ENCODE measurements around the gene CTAGE6.
A peak's percentile ranks its signal among the peaks of the same experiment; 100 is the strongest.
"Not testable (repeated sequence)": the region's sequence is repeated elsewhere in the genome, so short reads cannot be mapped to it uniquely, and the experiment has no call there.

Gene CTAGE6, protein sequence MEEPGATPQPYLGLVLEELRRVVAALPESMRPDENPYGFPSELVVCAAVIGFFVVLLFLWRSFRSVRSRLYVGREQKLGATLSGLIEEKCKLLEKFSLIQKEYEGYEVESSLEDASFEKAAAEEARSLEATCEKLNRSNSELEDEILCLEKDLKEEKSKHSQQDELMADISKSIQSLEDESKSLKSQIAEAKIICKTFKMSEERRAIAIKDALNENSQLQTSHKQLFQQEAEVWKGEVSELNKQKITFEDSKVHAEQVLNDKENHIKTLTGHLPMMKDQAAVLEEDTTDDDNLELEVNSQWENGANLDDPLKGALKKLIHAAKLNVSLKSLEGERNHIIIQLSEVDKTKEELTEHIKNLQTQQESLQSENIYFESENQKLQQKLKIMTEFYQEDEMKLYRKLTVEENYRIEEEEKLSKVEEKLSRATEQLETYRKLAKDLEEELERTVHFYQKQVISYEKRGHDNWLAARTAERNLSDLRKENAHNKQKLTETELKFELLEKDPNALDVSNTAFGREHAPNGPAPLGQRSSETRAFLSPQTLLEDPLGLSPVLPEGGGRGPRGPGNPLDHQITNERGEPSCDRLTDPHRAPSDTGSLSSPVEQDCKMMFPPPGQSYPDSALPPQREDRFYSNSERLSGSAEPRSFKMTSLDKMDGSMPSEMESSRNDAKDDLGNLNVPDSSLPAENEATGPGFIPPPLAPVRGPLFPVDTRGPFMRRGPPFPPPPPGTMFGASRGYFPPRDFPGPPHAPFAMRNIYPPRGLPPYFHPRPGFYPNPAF

GRCh38 chr7:143757596-143757995, at the start of gene CTAGE6:
Gene CTAGE6 (minus strand): TSS chr7:143757696. CDS start chr7:143757658, 38 bp downstream.
- not testable (repeated sequence) for DNase-seq (ENCODE audit: low read depth, low spot score)

- not testable (repeated sequence) for DNase-seq (ENCODE audit: low read depth, low spot score)
Observed at GRCh38 chr7:143806664-143807071, 49.2 kb upstream of the CTAGE6 start.

DNA sequence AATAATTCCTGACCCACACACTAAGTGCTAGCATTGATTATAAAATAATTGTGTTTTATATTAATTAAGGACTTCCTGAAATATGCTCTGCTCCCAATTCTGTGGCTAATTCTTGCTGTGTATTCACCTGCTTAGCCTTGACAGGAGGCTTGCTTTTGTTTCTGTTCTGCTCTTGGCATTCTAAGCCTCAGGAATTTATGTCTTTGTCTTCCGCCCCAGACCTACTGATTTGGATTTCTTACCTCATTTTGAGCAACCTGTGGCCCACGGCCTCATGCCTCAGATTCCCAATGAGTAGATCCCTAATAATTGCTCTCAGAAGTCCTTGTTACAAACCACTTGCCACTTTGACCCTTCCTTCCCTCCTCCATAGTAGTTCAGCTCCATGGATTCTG, 40.4 kb upstream of the CTAGE6 start:
- not testable (repeated sequence) for DNase-seq (ENCODE audit: low read depth, low spot score)

GRCh38 chr7:143797119-143797895, 39.8 kb upstream of the CTAGE6 start:
- not testable (repeated sequence) for DNase-seq (ENCODE audit: low read depth, low spot score)

DNA sequence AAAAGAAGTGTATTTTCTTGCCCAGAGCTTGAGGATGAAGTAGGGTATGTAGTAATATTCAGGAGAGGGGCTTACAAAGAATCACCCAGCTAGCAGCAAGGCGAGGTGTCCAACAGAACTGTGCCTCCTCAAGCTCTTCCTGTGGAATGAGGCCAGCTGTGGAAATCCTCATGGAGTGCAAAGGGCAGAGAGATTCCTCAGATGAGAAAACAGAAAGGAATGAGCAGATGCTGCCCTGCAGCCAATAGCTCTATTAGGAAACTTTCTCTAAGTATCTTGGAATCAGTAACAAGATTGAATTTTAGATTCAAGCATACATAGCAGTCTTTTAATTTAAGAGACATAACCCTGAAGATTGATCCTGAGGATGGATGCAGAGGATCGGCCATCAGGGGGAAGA, 38.2 kb upstream of the CTAGE6 start:
- DNase-seq (ENCODE audit: low read depth, low spot score) = not testable (repeated sequence)

DNA sequence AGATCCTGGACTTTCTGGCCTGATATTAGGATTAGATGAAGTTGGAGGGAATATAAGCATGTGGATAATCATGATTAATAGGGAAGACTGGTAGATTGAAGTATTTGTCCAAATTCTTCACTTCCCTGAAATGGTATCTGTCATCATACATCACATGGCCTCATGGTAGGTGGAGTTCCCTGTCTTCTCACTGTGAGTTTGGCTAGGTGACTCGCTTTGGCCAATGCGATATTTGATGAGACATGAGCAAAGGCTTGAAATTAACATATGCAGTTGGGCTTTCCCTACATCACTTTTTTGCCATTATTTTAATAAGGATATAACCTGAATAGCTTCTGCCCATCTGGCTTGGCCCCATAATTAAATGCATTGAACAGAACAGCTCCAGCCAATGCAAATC, 35.1 kb upstream of the CTAGE6 start:
- DNase-seq (ENCODE audit: low read depth, low spot score) = not testable (repeated sequence)

DNA sequence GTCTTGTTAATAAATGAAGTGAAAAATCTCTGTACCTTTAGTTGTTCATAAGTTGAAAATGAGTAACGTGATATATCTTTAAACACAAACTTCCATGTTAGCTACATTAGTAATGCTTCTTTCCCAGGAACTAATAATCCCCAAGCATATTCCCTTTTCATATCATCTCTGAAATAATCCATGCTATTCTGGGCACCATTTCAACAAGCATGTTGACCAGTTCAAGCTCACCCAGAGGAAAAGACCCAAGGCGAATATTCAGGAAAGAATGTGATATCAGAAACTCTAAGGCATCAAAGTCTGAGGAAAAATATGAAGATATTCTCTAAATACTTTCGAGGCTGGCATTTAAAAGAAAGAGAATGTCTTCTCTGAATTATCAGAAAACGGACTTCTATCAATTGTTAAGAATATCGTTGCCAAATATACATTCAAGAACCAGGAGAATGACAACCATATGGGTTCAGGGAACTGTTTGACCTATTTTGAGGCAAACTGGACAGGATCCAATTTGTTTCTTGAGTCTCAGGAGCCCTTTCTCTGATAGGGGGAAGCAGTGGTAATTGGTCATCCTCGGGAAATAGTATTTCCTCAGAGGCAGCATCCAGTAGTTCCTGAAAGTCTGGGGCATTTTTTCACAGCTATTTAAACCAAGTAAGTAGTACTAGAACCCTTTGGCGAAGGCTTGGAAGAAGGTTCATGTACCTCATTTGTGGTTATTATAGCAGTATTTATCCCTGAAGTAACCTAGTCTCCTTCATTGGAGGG, 28.1 kb upstream of the CTAGE6 start:
- DNase-seq (ENCODE audit: low read depth, low spot score) = not testable (repeated sequence)

DNA sequence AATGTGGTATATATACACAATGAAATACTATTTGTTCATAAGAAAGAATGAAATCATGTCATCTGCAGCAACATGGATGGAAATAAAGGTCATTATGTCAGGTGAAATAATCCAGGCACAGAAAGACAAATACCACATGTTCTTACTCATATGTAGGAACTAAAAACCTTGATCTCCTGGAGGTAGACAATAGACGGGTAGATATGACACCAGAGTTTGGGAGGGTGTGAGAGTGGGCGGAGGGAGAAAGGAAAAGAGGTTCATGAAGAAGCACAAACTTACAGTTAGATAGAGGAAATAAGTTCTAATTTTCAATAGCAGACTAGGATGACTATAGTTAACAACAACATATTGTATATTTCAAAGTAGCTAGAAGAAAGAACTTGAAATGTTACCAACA, 22.1 kb upstream of the CTAGE6 start:
- not testable (repeated sequence) for DNase-seq (ENCODE audit: low read depth, low spot score)

GRCh38 chr7:143772738-143773468, 15.4 kb upstream of the CTAGE6 start:
- DNase-seq (ENCODE audit: low read depth, low spot score) = not testable (repeated sequence)

GRCh38 chr7:143767531-143767930, 10.0 kb upstream of the CTAGE6 start:
- not testable (repeated sequence) for DNase-seq (ENCODE audit: low read depth, low spot score)

GRCh38 chr7:143765678-143766077, 8.2 kb upstream of the CTAGE6 start:
- not testable (repeated sequence) for DNase-seq (ENCODE audit: low read depth, low spot score)

DNA sequence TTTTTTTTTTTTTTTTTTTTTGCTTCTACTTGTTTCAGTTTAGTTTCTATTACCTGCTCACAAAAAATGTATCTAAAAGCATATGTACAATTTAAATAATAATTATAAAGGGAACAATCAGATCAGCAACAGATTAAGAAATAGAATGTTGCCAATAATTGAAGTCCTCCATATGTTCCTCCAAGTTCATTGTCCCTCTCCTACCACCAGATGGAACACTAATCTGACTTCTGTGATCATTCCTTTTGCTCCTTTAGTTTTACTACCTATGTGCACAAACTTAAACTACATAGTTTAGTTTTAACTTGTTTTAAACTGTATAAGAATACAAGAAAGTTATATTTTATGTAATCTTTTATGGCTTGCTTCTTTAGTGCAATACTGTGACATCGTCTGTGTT, 5.6 kb upstream of the CTAGE6 start:
- DNase-seq (ENCODE audit: low read depth, low spot score) = not testable (repeated sequence)

GRCh38 chr7:143745340-143745739, 12.2 kb downstream of the CTAGE6 start:
- DNase-seq (ENCODE audit: low read depth, low spot score) = not testable (repeated sequence)

DNA sequence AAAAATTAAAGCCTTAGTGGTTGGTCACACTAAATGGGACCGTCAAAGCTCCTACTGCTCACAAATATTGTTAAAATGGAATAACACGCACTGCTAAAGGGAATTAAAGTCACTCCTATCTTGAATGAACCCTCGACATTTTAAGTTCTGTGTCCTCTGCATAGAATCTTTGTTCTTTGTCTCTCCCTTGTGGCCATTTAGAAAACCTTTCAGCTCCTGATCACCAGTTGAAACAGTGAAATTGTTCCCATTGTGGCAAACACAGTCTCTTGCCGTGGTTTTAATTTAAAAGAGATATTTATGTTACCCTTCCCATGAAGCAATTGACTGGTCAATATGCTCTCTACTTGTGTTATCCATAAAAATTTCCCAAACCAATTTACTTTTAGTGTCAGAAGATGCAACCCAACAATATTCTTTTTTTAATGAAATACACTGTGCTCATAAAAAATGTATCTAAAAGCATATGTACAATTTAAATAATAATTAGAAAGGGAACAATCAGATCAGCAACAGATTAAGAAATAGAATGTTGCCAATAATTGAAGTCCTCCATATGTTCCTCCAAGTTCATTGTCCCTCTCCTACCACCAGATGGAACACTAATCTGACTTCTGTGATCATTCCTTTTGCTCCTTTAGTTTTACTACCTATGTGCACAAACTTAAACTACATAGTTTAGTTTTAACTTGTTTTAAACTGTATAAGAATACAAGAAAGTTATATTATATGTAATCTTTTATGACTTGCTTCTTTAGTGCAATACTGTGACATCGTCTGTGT, 20.3 kb downstream of the CTAGE6 start:
- peak; percentile 2 for DNase-seq (ENCODE audit: low read depth, low spot score)

- no peak for DNase-seq (ENCODE audit: low read depth, low spot score)
Observed at GRCh38 chr7:143735962-143736361, 21.5 kb downstream of the CTAGE6 start.

GRCh38 chr7:143733876-143734275, 23.6 kb downstream of the CTAGE6 start:
- DNase-seq (ENCODE audit: low read depth, low spot score) = no peak

DNA sequence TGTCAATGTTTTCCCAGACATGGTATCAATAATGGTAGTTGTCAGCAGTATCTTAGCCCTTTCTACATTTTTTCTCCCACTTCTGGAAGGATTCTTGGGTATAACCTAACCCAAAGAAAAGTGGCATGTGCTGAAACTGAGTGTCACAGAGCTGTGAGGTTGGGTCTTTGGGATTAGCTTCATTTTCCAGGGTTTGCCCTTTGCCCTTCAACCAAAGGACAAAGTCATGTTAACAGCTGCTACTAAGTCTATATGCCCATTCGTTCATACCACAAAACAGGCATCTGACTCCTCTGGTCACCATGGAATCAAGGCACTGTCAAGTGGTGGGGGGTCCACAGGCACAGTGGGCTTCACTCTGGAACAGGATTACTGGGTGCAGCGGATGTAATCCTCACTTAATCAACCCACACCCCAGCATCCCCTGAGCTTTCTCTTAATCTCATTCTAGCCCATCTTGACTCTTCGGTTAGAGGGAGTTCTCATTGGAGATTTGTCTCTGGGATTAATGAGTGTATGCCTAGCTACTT, 29.1 kb downstream of the CTAGE6 start:
- DNase-seq (ENCODE audit: low read depth, low spot score) = no peak

- not testable (repeated sequence) for DNase-seq (ENCODE audit: low read depth, low spot score)
Observed at GRCh38 chr7:143727561-143727960, 29.9 kb downstream of the CTAGE6 start.

DNA sequence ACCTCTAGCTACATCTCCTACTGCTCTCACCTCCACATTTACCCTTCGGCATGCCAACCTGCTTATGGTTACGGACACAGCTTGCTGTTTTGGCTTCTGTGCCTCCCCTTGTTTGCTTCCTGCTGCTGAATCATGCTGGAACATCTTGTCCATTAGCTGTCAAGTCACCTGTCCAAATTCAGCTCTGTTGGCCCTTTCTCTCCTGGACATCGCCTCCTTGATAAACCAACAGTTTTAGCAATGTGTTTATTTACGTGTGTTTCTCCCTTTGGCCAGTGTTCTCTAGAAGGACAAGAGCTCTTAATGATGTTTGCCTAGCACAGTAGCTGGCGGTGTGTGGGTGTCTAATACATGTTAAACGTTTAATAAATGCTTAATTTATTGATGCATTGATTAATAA, 31.4 kb downstream of the CTAGE6 start:
- DNase-seq (ENCODE audit: low read depth, low spot score) = not testable (repeated sequence)

All from brain pericyte (primary cell).